Common myeloid progenitor, CD34-positive (primary cell): Measurements from ENCODE around the gene MRTFA.

ENCODE experiments used
- CTCF ChIA-PET: fragments of 350-600 bp; sonication (Branson Sonifier 250); formaldehyde crosslinking; loops from one replicate; lab custom pipeline; 2021; ENCODE audit warnings: antibody characterized with exemption; lab: Charles Lee
- POLR2A ChIA-PET: fragments of 350-600 bp; sonication (Branson Sonifier 250); formaldehyde crosslinking; loops from one replicate; lab custom pipeline; 2021; ENCODE audit warnings: antibody characterized with exemption; lab: Charles Lee
- DNase-seq, 3 donors: peaks; one replicate each; pipeline versions ENCODE4 v3.0.0 to v3.0.0-alpha.2; 2013
- H3K27ac ChIP-seq, 2 experiments: 1 replicate in 1 of 2; 2 replicates in 1 of 2; pipeline ENCODE4 v1.7.0; 2013; ENCODE audit warnings: inconsistent platforms in 2 of 2, low read length in 2 of 2, mild to moderate bottlenecking in 2 of 2, low read depth in 1 of 2, moderate library complexity in 1 of 2; ENCODE audit not compliant: severe bottlenecking in 2 of 2, insufficient read depth in 1 of 2, poor library complexity in 1 of 2
- H3K27me3 ChIP-seq, 5 experiments: replicated peaks in 2 of 5; 1 replicate in 3 of 5; 2 replicates in 2 of 5; pipeline versions ENCODE4 v1.6.1 to v1.7.0; 2013; ENCODE audit warnings: low read length in 4 of 5, mild to moderate bottlenecking in 2 of 5, moderate library complexity in 2 of 5, inconsistent platforms in 1 of 5; ENCODE audit not compliant: insufficient read depth in 5 of 5, control insufficient read depth in 4 of 5
- H3K36me3 ChIP-seq, 4 experiments: 1 replicate in 2 of 4; 2 replicates in 2 of 4; pipeline versions ENCODE4 v1.6.1 to v1.7.0; 2013; ENCODE audit warnings: low read length in 3 of 4, control low read depth in 1 of 4, mild to moderate bottlenecking in 1 of 4; ENCODE audit not compliant: control insufficient read depth in 4 of 4, insufficient read depth in 4 of 4
- H3K4me1 ChIP-seq, 4 experiments: 1 replicate in 3 of 4; 2 replicates in 1 of 4; pipeline versions ENCODE4 v1.6.1 to v1.7.1; 2013; ENCODE audit warnings: low read length in 3 of 4, mild to moderate bottlenecking in 3 of 4, control low read depth in 1 of 4, inconsistent platforms in 1 of 4, moderate library complexity in 1 of 4; ENCODE audit not compliant: control insufficient read depth in 4 of 4, insufficient read depth in 4 of 4; ENCODE audit errors: control extremely low read depth in 1 of 4
- H3K4me3 ChIP-seq, 7 experiments: 1 replicate in 4 of 7; 2 replicates in 3 of 7; pipeline versions ENCODE4 v1.5.1 to v1.7.0; 2013; ENCODE audit warnings: mild to moderate bottlenecking in 7 of 7, low read length in 6 of 7, moderate library complexity in 6 of 7, inconsistent platforms in 2 of 7, low read depth in 2 of 7, control low read depth in 1 of 7; ENCODE audit not compliant: insufficient read depth in 4 of 7, control insufficient read depth in 1 of 7; ENCODE audit errors: extremely low read depth in 1 of 7
- H3K9me3 ChIP-seq, 5 experiments: 1 replicate in 4 of 5; 2 replicates in 1 of 5; pipeline versions ENCODE4 v1.6.1 to v1.7.1; 2013; ENCODE audit warnings: low read length in 4 of 5, mild to moderate bottlenecking in 2 of 5, inconsistent platforms in 1 of 5, low read depth in 1 of 5, moderate library complexity in 1 of 5; ENCODE audit not compliant: control insufficient read depth in 4 of 5, insufficient read depth in 2 of 5; ENCODE audit errors: control extremely low read depth in 1 of 5
- WGBS: methylation state at CpG from one replicate; pipeline ENCODE4 v1.1.5; 2013; ENCODE audit not compliant: insufficient coverage; 5-methylcytosine and 5-hydroxymethylcytosine counted together

The MRTFA gene

GRCh38 chr22:40612291-40612751 is 24.2 kb downstream of the MRTFA start:
- Histone ChIP-seq H3K4me1 (no peaks in the 10 kb centered on the region), H3K27me3 (no peaks in the 10 kb centered on the region), H3K27ac (no peak overlapping the region), H3K9me3 (no peaks in the 10 kb centered on the region), H3K36me3 (no peaks in the 10 kb centered on the region), H3K4me3 (no peak overlapping the region)
- WGBS = 100% methylated on average over 2 of the region's 4 CpGs
- ChIA-PET POLR2A (no interaction called here), CTCF (interaction anchor here (0.6 to 2.0 kb wide), 3 partner anchors 14 to 87 kb away, joined by 3 to 6 read pairs (median 3); no protein-coding TSS in a partner anchor)
- no peak for DNase-seq

DNA sequence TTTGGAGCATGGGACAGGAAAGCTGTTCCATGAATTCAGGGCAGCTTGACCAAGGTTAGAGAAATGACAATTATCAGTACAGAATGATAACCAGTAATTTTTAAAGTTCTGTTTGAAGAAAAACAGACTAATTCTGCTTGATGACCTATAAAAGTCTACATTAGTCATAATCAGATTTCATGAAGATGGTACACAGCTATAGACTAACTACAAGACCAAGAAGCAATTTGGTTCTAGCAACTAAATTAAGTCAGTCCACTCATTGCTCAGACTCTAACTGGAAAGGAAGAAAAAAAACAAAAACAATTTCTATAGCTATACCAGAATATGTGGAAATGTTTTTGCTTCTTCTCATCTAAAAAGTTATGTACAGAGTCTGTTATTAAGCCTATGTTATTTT is 24.9 kb downstream of the MRTFA start:
- CTCF ChIA-PET = interaction anchor here (0.6 to 2.0 kb wide), 3 partner anchors 11 to 87 kb away, joined by 3 to 6 read pairs (median 3); no protein-coding TSS in a partner anchor
- Histone ChIP-seq H3K4me3 (no peak overlapping the region), H3K27ac (no peak overlapping the region), H3K9me3 (no peaks in the 10 kb centered on the region), H3K27me3 (no peaks in the 10 kb centered on the region), H3K36me3 (no peaks in the 10 kb centered on the region), H3K4me1 (no peaks in the 10 kb centered on the region)
- DNase-seq = no peak
- POLR2A ChIA-PET = no interaction called here

DNA sequence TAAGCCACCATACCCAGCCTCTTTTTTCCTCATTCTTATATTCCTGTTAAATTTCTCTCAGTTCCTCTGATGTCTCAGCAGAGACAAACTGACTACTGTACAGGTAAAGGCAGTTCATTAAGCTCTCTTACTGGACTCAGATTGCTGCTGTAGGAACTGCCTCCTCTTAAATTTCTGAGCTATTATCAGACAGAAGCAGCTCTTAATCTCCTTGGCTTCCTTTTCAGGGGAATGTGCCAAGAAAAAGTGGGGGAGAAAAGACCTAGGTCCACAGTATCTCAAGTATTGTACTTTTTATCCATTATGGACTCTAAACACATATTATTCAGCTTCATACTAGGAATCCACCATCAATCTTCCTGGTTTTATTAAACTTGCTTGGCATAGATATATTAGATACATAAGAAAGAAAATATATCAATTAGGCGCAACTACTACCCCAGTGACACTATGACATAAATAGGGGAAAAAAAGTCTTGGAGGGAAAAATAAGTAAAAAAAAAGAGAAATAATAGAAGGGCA is 26.1 kb downstream of the MRTFA start:
- ChIA-PET CTCF (interaction anchor here (2.0 kb wide), 1 partner anchor 85 kb away, joined by 6 read pairs; no protein-coding TSS in a partner anchor), POLR2A (no interaction called here)
- no peak for DNase-seq

DNA sequence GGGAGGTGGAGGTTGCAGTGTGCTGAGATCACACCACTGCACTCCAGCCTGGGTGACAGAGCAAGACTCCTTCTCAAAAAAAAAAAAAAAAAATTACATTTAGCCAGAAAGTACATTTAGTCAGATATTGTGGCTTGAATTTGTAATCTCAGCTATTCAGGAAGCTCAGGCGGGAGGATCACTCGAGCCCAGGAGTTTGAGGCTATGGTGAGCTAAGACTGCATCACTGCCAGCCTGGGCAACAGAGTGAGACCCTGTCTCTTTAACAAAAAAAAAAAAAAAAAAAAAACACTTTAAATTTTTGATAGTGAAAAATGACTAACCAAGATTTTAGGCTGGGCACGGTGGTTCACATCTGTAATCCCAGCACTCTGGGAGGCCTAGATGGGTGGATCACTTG is 27.3 kb downstream of the MRTFA start:
- H3K36me3 ChIP-seq = no peaks in the 10 kb centered on the region
- H3K27me3 ChIP-seq = no peaks in the 10 kb centered on the region
- ChIA-PET CTCF (interaction anchor here (1.0 to 1.2 kb wide), 3 partner anchors 20 to 38 kb away, joined by 3 read pairs; no protein-coding TSS in a partner anchor), POLR2A (interaction anchor here (0.6 kb wide), 1 partner anchor 355 kb away, joined by 3 read pairs; no protein-coding TSS in a partner anchor)
- no peaks in the 10 kb centered on the region for H3K9me3 ChIP-seq
- peak in 2 of 3 donors; percentile 28 to 48 for DNase-seq
- peaks cover 0 to 5% (median under 1%) of the 10 kb centered on the region in 4 experiments for H3K4me1 ChIP-seq
- H3K4me3 ChIP-seq = no peak overlapping the region
- H3K27ac ChIP-seq = no peak overlapping the region
- WGBS = 100% methylated on average over 1 of the region's 3 CpGs

More for the DNA sequence above, 26.1 kb downstream of the MRTFA start:
- H3K9me3 ChIP-seq = no peaks in the 10 kb centered on the region
- H3K36me3 ChIP-seq = no peaks in the 10 kb centered on the region
- peaks cover 0 to 5% (median 0%) of the 10 kb centered on the region in 4 experiments for H3K4me1 ChIP-seq
- WGBS = no CpG with 5 or more reads among the region's 1 CpG
- H3K27me3 ChIP-seq = no peaks in the 10 kb centered on the region
- H3K27ac ChIP-seq = no peak overlapping the region
- no peak overlapping the region for H3K4me3 ChIP-seq

GRCh38 chr22:40607506-40607905 is 29.0 kb downstream of the MRTFA start:
- 100% methylated on average over 1 of the region's 1 CpG for WGBS
- no peaks in the 10 kb centered on the region for H3K27me3 ChIP-seq
- no peak overlapping the region for H3K4me3 ChIP-seq
- POLR2A ChIA-PET = no interaction called here
- DNase-seq = no peak
- CTCF ChIA-PET = no interaction called here
- H3K9me3 ChIP-seq = no peaks in the 10 kb centered on the region
- H3K4me1 ChIP-seq = peaks cover 0 to 5% (median under 1%) of the 10 kb centered on the region in 4 experiments
- no peaks in the 10 kb centered on the region for H3K36me3 ChIP-seq
- no peak overlapping the region for H3K27ac ChIP-seq

DNA sequence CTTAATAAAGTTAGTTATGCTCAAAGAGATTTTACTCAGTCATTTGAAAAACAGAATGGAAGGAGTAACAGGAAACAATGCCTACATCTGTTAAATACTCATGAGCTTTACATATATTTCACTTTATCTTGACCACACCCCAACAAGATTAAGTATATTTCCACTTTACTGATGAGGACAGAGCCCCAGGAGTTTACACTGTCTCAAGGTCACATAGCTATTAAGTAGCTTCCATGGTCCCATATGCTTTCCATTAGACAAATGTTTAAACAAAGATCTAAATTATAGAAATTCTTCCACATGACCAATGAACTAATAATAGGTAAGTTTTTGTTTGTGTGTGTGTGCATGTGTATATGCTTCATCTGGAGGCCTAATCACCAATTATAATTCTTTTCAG is 30.2 kb downstream of the MRTFA start:
- Histone ChIP-seq H3K4me1 (peaks cover 0 to 5% (median under 1%) of the 10 kb centered on the region in 4 experiments), H3K27ac (no peak overlapping the region), H3K27me3 (no peaks in the 10 kb centered on the region), H3K9me3 (no peaks in the 10 kb centered on the region), H3K36me3 (no peaks in the 10 kb centered on the region), H3K4me3 (no peak overlapping the region)
- CTCF ChIA-PET = interaction anchor here (0.9 to 1.5 kb wide), 3 partner anchors 11 to 40 kb away, joined by 3 to 4 read pairs (median 3); no protein-coding TSS in a partner anchor
- no peak for DNase-seq
- POLR2A ChIA-PET = interaction anchor here (0.7 kb wide), 1 partner anchor 24 kb away, joined by 4 read pairs; no protein-coding TSS in a partner anchor

- H3K9me3 ChIP-seq = no peaks in the 10 kb centered on the region
- H3K36me3 ChIP-seq = no peaks in the 10 kb centered on the region
- no CpG with 5 or more reads among the region's 1 CpG for WGBS
- H3K4me1 ChIP-seq = peaks cover 0 to 5% (median under 1%) of the 10 kb centered on the region in 4 experiments
- H3K27me3 ChIP-seq = no peaks in the 10 kb centered on the region
- ChIA-PET CTCF (interaction anchor here (1.4 to 1.5 kb wide), 2 partner anchors 14 to 40 kb away, joined by 3 to 4 read pairs; no protein-coding TSS in a partner anchor), POLR2A (interaction anchor here (0.7 kb wide), 1 partner anchor 23 kb away, joined by 4 read pairs; no protein-coding TSS in a partner anchor)
- no peak overlapping the region for H3K27ac ChIP-seq
- no peak overlapping the region for H3K4me3 ChIP-seq
- DNase-seq = no peak
Measured at GRCh38 chr22:40605761-40606160, 30.8 kb downstream of the MRTFA start.
